Right lobe of liver (tissue), 6 donors: ENCODE results near the gene MICU1. TPM values are rescaled to one million over a fixed set of nuclear protein-coding genes. Genes with fewer than 3 reads are reported as not detected.
"Not testable (repeated sequence)": the region's sequence is repeated elsewhere in the genome, so short reads cannot be mapped to it uniquely, and the experiment has no call there.

Source experiments
- ATAC-seq, 4 donors: fragments of 200-7000 bp; cut with Tn5 transposase; one replicate each; pipeline ENCODE4 v1.9.1; 2020; ENCODE audit warnings: mild to moderate bottlenecking in 4 of 4, moderate library complexity in 4 of 4
- DNase-seq, 3 donors: peaks; one replicate each; pipeline ENCODE4 v3.0.0-alpha.2; 2020
- H3K27ac ChIP-seq, 3 donors: fragments of 200-600 bp; one replicate each; pipeline ENCODE4 v1.8.0; 2022
- H3K27me3 ChIP-seq, 2 donors: fragments of 200-600 bp; one replicate each; pipeline ENCODE4 v1.8.0; 2022
- H3K36me3 ChIP-seq, 4 donors: fragments of 200-600 bp; sonication (generic) in 1 of 4; one replicate each; pipeline versions ENCODE4 v1.5.1 to v1.8.0; 2017 to 2022; ENCODE audit warnings: control low read depth in 1 of 4
- H3K4me1 ChIP-seq, 4 donors: fragments of 200-600 bp; sonication (generic) in 1 of 4; one replicate each; pipeline versions ENCODE4 v1.5.1 to v1.8.0; 2017 to 2022; ENCODE audit warnings: control low read depth in 1 of 4
- H3K4me3 ChIP-seq, 3 donors: fragments of 200-600 bp; one replicate each; pipeline ENCODE4 v1.8.0; 2022
- H3K9me3 ChIP-seq, 4 donors: fragments of 200-600 bp; sonication (generic) in 1 of 4; one replicate each; pipeline versions ENCODE4 v1.5.1 to v1.8.0; 2017 to 2022; ENCODE audit warnings: control low read depth in 1 of 4
- CTCF ChIP-seq, 4 donors: fragments of 200-600 bp in 3 of 4; fragments of 450-650 bp in 1 of 4; IDR thresholded peaks; one replicate each; pipeline versions ENCODE4 v1.5.1 to v1.8.0; 2016 to 2022; ENCODE audit warnings: antibody characterized with exemption in 4 of 4, mild to moderate bottlenecking in 2 of 4
- POLR2A ChIP-seq: fragments of 450-650 bp; IDR thresholded peaks from one replicate; pipeline ENCODE4 v1.6.1; 2017; ENCODE audit warnings: antibody characterized with exemption, mild to moderate bottlenecking
- WGBS: methylation state at CpG from one replicate; pipeline ENCODE4 v1.1.6; 2018; ENCODE audit warnings: low coverage, low lambda C conversion rate; ENCODE audit not compliant: insufficient coverage; ENCODE audit errors: missing lambda C conversion rate; 5-methylcytosine and 5-hydroxymethylcytosine counted together
- intact Hi-C, 2 donors: fragments of 100-400 bp; cut with DNase I; formaldehyde crosslinking; loops; one replicate each; pipeline versions ENCODE4 v1.11.2 to v1.14.1; 2022
- total RNA-seq, 6 experiments: library from RNA; depleted of rRNA in 2 of 6; stranded (reverse); fragments of >200 nt in 2 of 6; fragmentation: NEBNext Ultra II Directional in 3 of 6; extraction: Animal tissue kit (Norgen Biotek cat#: 25700) in 3 of 6; gene quantifications; one replicate each; pipeline versions ENCODE4 v1.1.0 to v1.2.4, GENCODE V29; 2016 to 2023
- donor health status: DM: no; HTN: yes; CAD: no.
- donor health status: DM: no; HTN: no; CAD: no.
- donor health status: DM: no; HTN: no; CAD: no.
- donor health status: DM: no; HTN: yes; CAD: no.
- donor health status: DM: no; HTN: yes; CAD: no.

Gene MICU1
- total RNA-seq, 6 experiments from 2014 or later, result 25.3 to 55.3 (median 38.2) TPM

- H3K4me1 ChIP-seq, result no peaks in the 10 kb centered on the region
- H3K9me3 ChIP-seq, result no peaks in the 10 kb centered on the region
- DNase-seq (no peak), ATAC-seq (no peak)
- H3K27me3 ChIP-seq, result no peaks in the 10 kb centered on the region
- no peak overlapping the region for H3K4me3 ChIP-seq
- TF ChIP-seq POLR2A (no peak), CTCF (IDR thresholded peaks at IDR 0.05) (no peak)
- H3K36me3 ChIP-seq, result peaks cover 0 to 42% (median 18%) of the 10 kb centered on the region in 4 donors
- 85% methylated on average over 1 of the region's 1 CpG for WGBS
- intact Hi-C loops, result no loop called here
- no peak overlapping the region for H3K27ac ChIP-seq
Measured at GRCh38 chr10:72472306-72472705, 153.6 kb downstream of the MICU1 start.

GRCh38 chr10:72470666-72471065 is 155.2 kb downstream of the MICU1 start:
- TF ChIP-seq POLR2A (no peak), CTCF (IDR thresholded peaks at IDR 0.05) (no peak)
- WGBS, result 83% methylated on average over 1 of the region's 1 CpG

GRCh38 chr10:72467064-72467463 is 158.8 kb downstream of the MICU1 start:
- DNase-seq, H3K36me3 ChIP-seq, H3K27me3 ChIP-seq, intact Hi-C loops, H3K9me3 ChIP-seq, ATAC-seq, H3K27ac ChIP-seq, H3K4me1 ChIP-seq, H3K4me3 ChIP-seq: not testable (repeated sequence)
- WGBS, result 92% methylated on average over 7 of the region's 7 CpGs

More at GRCh38 chr10:72470666-72471065, 155.2 kb downstream of the MICU1 start:
- DNase-seq (no peak), ATAC-seq (peak; percentile 25 to 70 (median 40))
- Histone ChIP-seq H3K36me3 (peaks cover 0 to 30% (median 16%) of the 10 kb centered on the region in 4 donors), H3K9me3 (no peaks in the 10 kb centered on the region), H3K27me3 (no peaks in the 10 kb centered on the region), H3K27ac (no peak overlapping the region), H3K4me3 (no peak overlapping the region), H3K4me1 (no peaks in the 10 kb centered on the region)
- intact Hi-C loops, result no loop called here

DNA sequence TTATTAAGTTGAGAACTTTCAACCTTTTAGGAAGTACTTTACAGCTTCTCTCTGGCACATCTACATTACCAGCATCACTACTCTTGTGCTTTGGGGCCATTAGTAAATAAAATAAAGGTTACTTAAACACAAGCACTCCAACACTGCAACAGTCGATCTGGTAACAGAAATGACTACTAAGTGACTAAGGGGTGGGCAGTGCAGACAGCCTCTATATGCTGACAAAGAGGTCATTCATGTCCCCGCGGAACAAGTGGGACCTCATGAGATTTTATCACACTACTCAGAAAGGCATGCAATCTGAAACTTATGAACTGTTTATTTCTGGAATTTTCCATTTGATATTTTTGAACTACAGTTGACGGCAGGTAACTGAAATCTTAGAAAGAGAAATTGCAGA is 159.9 kb downstream of the MICU1 start:
- TF ChIP-seq POLR2A, result no peak
- peaks cover 0 to 7% (median 0%) of the 10 kb centered on the region in 4 donors for H3K4me1 ChIP-seq
- no peaks in the 10 kb centered on the region for H3K27me3 ChIP-seq
- no peak overlapping the region for H3K27ac ChIP-seq
- ATAC-seq (no peak), DNase-seq (no peak)
- intact Hi-C loops, result no loop called here
- H3K4me3 ChIP-seq, result no peak overlapping the region
- peaks cover 0 to 7% (median 0%) of the 10 kb centered on the region in 4 donors for H3K36me3 ChIP-seq
- H3K9me3 ChIP-seq, result no peaks in the 10 kb centered on the region
- 87% methylated on average over 4 of the region's 4 CpGs for WGBS

- Histone ChIP-seq H3K9me3 (no peaks in the 10 kb centered on the region), H3K27ac (no peak overlapping the region), H3K27me3 (no peaks in the 10 kb centered on the region), H3K4me1 (peaks cover 0 to 7% (median 0%) of the 10 kb centered on the region in 4 donors), H3K4me3 (no peak overlapping the region), H3K36me3 (peaks cover 0 to 7% (median 0%) of the 10 kb centered on the region in 4 donors)
- ATAC-seq (no peak), DNase-seq (no peak)
- 46% methylated on average over 2 of the region's 2 CpGs for WGBS
- TF ChIP-seq CTCF (IDR thresholded peaks at IDR 0.05), result no peak
- intact Hi-C loops, result no loop called here
Measured at GRCh38 chr10:72464438-72464837, 161.4 kb downstream of the MICU1 start.

GRCh38 chr10:72462261-72462660 is 163.6 kb downstream of the MICU1 start:
- H3K36me3 ChIP-seq, result peaks cover 0 to 7% (median 0%) of the 10 kb centered on the region in 4 donors
- H3K27ac ChIP-seq, result no peak overlapping the region
- DNase-seq (no peak), ATAC-seq (no peak)
- H3K9me3 ChIP-seq, result no peaks in the 10 kb centered on the region
- WGBS, result 93% methylated on average over 3 of the region's 3 CpGs
- peaks cover 0 to 7% (median 0%) of the 10 kb centered on the region in 4 donors for H3K4me1 ChIP-seq
- no peaks in the 10 kb centered on the region for H3K27me3 ChIP-seq
- intact Hi-C loops, result no loop called here
- no peak overlapping the region for H3K4me3 ChIP-seq
- TF ChIP-seq POLR2A, result no peak
- no peak for TF ChIP-seq CTCF (IDR thresholded peaks at IDR 0.05)
